Measurements from ENCODE around the gene AP2A1.

DNA sequence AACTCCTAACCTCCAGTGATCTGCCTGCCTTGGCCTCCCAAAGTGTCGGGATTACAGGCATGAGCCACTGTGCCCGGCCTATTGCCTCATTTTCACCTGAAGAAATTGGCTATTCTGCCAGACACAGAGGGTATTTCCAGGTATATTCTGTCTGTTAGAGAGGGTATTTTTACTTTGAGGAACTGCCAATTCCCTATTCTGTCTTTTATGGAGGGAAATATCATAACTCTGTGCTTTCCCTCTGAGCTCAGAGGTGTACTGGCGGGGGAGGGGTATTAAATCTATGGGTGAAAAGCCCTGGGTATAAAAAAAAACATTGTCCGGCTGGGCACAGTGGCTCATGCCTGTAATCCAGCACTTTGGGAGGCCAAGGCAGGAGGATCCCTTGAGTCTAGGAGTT is 28.5 kb upstream of the AP2A1 start:
- TF ChIP-seq GABPA (IDR thresholded peaks at IDR 0.05 in 1 of 2, conservative IDR thresholded peaks at IDR 0.05 in 1 of 2) (no peak), EGR1 (IDR thresholded peaks at IDR 0.05; ENCODE audit: low read depth in 2 of 2) (no peak), RAD21 (IDR thresholded peaks at IDR 0.05) (no peak), FOXA1 (IDR thresholded peaks at IDR 0.05) (no peak), YY1 (IDR thresholded peaks at IDR 0.05) (no peak), SP1 (IDR thresholded peaks at IDR 0.05) (no peak), NR2F2 (IDR thresholded peaks at IDR 0.05) (no peak)
- TF ChIP-seq, protein P1, sequence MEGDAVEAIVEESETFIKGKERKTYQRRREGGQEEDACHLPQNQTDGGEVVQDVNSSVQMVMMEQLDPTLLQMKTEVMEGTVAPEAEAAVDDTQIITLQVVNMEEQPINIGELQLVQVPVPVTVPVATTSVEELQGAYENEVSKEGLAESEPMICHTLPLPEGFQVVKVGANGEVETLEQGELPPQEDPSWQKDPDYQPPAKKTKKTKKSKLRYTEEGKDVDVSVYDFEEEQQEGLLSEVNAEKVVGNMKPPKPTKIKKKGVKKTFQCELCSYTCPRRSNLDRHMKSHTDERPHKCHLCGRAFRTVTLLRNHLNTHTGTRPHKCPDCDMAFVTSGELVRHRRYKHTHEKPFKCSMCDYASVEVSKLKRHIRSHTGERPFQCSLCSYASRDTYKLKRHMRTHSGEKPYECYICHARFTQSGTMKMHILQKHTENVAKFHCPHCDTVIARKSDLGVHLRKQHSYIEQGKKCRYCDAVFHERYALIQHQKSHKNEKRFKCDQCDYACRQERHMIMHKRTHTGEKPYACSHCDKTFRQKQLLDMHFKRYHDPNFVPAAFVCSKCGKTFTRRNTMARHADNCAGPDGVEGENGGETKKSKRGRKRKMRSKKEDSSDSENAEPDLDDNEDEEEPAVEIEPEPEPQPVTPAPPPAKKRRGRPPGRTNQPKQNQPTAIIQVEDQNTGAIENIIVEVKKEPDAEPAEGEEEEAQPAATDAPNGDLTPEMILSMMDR (IDR thresholded peaks at IDR 0.05; ENCODE audit: low read depth, low read length, missing input control) = no peak
- TF ChIP-seq, protein P2, sequence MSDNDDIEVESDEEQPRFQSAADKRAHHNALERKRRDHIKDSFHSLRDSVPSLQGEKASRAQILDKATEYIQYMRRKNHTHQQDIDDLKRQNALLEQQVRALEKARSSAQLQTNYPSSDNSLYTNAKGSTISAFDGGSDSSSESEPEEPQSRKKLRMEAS (IDR thresholded peaks at IDR 0.05) = no peak
- TF ChIP-seq, protein P3, sequence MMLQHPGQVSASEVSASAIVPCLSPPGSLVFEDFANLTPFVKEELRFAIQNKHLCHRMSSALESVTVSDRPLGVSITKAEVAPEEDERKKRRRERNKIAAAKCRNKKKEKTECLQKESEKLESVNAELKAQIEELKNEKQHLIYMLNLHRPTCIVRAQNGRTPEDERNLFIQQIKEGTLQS (IDR thresholded peaks at IDR 0.05) = no peak
- TF ChIP-seq, protein P4, sequence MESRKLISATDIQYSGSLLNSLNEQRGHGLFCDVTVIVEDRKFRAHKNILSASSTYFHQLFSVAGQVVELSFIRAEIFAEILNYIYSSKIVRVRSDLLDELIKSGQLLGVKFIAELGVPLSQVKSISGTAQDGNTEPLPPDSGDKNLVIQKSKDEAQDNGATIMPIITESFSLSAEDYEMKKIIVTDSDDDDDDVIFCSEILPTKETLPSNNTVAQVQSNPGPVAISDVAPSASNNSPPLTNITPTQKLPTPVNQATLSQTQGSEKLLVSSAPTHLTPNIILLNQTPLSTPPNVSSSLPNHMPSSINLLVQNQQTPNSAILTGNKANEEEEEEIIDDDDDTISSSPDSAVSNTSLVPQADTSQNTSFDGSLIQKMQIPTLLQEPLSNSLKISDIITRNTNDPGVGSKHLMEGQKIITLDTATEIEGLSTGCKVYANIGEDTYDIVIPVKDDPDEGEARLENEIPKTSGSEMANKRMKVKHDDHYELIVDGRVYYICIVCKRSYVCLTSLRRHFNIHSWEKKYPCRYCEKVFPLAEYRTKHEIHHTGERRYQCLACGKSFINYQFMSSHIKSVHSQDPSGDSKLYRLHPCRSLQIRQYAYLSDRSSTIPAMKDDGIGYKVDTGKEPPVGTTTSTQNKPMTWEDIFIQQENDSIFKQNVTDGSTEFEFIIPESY (IDR thresholded peaks at IDR 0.05) = no peak

Measured in liver (tissue), 3 donors.